Measurements from ENCODE around the gene MYO15A. TPM values are rescaled to one million over a fixed set of nuclear protein-coding genes. Genes with fewer than 3 reads are reported as not detected.
"Not testable (repeated sequence)": the region's sequence is repeated elsewhere in the genome, so short reads cannot be mapped to it uniquely, and the experiment has no call there.

MYO15A gene
- total RNA-seq, 1 donor from 2014 or later, result 0.26 TPM

DNA sequence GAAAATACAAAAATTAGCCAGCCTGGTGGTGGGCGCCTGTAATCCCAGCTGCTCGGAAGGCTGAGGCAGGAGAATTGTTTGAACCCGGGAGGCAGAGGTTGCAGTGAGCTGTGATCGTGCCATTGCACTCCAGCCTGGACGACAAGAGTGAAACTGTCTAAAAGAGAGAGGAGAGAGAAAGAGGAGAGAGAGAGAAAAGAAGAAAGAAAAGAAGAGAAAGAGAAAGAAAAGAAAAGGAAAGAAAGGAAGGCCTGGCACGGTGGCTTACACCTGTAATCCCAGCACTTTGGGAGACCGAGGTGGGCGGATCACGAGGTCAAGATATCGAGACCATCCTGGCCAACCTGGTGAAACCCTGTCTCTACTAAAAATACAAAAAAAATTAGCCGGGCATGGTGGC lies 108.3 kb downstream of the MYO15A start:
- not testable (repeated sequence) for DNase-seq (ENCODE audit: low read depth in 2 of 2)

DNA sequence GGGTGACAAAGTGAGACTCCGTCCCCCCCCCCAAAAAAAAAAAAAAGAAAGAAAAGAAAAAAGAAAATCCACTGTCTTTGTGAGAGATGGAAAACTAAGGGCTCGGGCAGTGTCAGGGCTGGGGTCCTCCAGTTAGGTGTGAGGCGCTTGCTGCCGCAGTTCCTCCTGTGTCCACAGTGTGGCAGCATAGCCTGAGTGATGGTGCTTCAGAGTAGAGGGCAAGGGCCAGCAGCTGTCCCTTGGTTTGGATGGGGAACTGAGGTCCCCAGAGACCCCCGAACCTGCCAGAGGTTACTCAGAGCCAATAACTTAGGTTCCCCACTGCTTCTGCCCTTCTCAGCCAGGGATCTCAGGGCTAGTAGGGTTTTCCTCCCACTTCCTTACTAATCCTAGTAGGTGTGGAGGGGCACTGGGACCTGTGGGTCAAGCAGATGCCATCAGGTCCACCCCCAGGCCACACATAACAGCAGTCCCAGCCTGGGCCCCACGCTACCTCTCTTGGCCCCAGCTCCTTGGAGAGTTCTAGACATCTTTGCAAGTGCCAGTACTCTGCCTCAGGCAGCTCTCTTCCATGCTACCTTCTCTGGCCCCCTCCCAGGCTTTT lies 109.0 kb downstream of the MYO15A start:
- DNase-seq (ENCODE audit: low read depth in 2 of 2), result peak; percentile 45 to 63

DNA sequence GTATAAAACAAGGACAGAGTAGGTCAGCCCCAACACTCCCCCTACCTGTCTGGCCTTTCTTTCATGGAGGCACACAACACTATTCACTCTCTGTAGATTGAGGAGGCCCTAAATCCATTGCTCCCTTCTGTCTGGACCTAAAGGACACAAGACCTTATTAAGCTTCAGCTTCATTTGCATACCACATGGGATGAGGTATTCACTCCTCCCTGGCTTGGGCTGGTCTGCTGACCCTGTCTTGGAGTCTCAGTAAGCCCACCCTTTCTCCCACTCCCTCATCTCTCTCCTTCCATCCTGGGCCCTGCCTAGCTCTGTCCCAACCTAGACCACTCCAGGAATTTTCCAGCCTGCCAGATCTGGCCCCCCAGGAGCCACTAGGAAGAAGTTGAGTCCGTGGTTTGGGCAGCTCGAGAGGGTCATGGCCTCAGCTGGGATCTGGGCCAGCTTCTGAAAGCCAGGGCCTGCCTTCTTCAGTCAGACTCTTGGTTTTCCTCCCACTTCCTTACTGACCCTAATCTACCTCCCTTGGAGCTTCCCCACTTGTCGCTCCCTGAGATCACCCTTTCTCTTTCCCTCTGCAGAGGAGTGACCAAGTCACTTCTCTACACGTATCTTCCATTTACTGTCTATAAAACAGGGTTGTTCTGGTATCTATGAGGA lies 110.3 kb downstream of the MYO15A start:
- DNase-seq (ENCODE audit: low read depth in 2 of 2), result no peak

DNA sequence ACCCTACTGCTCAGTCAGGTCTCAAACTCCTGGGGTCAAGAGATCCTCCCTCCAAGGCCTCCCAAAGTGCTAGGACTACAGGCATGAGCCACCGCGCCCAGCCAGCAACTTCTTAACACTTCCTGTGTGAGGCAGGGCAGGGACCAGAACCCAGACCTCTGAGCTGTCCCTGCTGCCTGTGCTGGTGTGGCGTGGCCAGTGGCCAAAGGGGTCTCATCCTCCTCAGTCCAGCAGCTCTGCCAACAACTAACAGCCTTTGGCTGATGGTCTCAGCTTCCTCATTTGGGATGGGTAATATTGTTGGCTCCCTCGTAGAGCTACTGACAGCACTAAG lies 115.5 kb downstream of the MYO15A start:
- DNase-seq (ENCODE audit: low read depth in 2 of 2), result no peak

DNA sequence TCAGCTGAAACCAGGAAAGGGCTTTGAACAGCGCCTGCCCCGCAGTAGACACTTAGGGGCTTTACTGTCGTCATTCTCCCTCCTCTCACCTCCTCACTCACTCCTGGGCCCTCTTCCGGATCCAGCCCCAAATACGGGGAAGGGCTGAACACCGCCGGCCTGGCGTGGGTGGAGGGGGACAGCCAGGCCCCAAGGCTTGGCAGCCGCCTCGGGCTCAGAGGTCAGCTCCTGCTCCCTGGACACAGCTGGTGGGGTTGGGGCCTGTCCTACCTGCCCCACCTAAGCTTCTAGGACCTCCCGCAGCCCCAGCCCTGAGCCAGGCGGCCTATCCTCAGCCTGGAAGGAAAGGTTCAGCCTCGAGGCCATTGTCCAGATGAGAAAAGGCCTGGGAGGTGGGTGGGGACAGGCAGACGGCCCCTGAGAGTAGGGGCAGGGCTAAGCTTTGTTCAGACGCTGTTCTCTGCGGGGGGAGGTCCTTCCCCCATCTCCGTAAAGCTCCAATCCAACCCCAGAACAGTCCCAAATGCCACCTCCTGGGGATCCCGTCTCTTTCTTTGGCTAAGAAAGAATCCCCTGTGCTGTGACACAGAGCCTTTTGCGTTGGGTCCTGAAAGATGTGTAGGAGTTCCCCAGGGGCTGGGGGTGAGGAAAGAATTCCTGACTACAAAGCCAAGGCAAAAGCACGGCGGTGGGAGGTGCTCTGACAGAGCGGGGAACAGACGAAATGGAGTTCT lies 116.0 kb downstream of the MYO15A start:
- no peak for DNase-seq (ENCODE audit: low read depth in 2 of 2)

DNA sequence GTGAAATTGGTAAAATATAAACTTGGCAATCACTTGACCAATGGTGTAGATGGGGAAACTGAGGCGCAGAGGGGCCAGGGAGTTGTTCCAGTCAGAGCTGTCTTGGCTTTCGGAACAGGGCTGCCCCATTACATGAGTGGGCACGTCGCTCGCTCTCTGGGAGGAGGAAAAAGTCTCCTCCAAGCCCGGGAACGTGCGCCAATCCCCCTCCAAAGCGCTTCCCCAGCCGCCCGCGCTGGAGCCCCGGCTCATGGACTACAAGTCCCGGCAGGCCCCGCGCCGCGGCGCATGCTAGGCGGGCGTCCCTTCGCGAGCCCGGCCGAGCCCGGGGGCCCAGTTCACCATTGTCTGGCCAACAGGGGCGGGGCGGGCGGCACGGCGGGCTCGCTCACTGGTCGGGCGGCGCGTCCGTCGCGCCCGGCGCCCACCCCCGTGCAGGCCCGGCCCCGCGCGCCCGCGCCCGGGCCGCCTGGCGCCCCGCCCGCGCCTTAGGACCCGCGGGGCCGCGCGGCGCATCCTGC lies 116.6 kb downstream of the MYO15A start, which contains the start of gene LLGL1:
Gene LLGL1 (plus strand): TSS at position 515 of the 521 bp plus-strand sequence. CDS start 48 bp downstream, outside the sequence.
- peak; percentile 84 to 97 for DNase-seq (ENCODE audit: low read depth in 2 of 2)

DNA sequence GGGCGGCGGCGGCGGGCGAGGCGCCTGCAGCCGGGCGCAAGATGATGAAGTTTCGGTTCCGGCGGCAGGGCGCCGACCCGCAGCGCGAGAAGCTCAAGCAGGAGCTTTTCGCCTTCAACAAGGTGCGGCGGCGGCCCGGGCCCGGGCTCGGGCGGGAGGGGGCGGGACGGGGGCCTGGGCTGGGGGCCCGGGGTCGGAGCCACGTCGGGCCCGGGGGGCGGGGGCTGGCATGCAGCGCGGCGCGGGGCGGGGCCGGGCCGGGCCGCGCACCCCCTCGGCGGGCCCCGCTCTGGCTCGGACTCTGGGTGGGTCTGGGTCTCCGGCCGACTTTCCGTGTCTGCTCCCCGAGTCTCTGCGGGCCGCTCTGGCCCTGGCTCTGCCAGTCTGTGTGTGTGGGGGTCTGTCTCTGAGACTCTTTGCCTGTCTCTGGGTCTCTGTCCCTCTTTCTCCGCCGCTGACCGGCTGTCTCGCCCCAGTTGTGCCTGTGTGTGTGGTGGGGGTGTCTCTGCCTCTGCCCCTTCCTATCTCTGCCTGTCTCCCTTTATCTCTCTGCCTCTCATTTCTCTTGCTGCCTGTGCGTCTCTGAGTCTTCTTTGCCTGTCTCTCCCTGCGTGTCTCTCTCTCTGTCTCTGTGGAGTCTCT lies 117.2 kb downstream of the MYO15A start:
- no peak for DNase-seq (ENCODE audit: low read depth in 2 of 2)

DNA sequence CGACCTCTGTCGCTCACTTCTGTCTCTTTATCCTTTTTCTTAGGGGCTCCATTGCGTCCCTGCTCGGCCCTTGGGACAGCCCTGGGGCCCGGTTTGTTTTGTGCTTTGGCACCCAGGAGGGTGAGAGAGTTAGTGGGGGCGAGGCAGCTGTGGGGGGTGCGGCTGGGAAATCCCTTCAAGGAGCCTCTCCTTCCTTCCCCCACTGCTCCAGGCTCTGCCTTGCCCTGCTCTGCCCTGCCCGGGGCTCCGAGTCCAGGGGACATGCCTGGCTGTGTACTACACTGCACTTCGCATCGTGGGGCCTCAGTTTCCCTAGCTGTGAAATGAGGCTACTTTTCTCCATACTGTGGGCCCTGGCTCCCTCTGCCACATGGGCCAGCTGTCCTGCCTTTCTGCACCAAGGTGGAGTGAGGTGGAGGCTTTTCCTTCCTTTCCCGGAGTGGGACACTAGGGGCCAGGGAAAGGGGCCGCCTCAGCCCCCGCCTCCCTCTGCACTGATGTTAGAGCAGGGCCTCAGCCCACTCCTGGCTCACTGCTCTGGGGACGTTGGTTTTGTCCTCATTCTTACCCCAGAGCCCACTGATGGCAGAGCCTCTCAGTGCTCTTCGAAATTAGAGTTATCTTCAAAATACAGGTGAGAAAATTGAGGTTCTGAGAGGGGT lies 117.9 kb downstream of the MYO15A start:
- peak in 1 of 2 donors; percentile 11 for DNase-seq (ENCODE audit: low read depth in 2 of 2)

DNA sequence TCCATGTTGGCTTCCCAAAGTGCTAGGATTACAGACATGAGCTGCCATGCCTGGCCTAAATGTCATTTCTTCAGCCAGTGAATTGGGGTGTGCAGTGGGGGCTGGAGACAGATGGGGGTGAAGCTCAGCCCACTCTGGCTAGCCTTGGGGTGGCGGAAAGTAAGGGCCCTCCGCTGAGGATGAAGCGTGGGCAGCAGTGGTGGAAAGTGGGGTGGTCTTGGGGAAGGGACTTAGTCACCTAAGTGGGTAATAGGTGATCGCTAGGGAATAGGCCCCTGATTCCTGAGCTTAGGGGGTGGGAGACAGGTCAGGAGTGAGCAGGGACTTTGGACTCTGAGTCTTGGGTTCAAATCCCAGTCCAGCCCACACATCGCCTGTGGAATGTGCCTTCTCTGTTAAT lies 119.1 kb downstream of the MYO15A start:
- no peak for DNase-seq (ENCODE audit: low read depth in 2 of 2)

DNA sequence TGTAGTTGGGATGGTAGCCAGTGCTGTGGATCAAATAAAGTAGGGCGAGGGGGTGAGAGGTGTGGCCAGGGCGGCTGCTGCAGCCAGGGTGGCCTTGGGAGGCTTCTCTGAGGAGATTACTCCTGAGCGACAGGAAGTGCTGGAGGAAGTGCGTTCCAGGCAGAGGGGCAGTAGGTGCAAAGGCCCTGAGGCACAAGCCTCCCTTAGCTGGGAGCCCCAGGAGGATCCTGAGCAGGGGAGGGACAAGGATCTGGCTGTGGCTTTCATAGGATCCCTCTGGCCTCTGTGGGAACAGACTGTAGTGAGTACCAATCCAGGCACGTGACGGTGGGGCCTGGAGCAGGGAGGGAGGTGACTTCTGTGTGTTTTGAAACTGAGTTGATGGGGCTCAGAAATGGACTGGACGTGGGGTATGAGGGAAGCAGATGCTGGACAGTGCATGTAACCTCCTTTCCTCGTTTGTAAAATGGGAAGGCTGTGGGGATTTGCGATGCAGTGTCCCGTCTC lies 119.7 kb downstream of the MYO15A start:
- no peak for DNase-seq (ENCODE audit: low read depth in 2 of 2)

DNA sequence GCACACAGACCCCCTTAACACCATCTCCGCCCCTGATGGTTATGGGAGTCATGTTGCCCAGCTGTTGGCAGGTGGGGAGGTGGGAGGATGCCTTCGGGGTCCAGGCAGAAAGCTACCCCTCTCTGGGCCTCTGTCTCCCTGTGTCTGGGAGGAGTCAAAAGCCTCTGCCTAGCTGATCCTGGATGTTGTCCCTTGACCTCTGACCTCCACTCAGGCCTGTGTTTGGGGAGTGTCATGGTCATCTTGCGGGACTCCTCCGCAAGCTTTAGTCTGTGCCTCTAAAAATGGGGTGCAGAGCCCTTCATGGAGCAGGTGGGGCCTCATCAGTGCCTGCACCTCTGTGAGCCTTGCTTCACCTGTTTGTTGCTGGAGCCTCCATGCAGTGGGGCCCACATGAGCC lies 120.7 kb downstream of the MYO15A start:
- DNase-seq (ENCODE audit: low read depth in 2 of 2), result no peak

Other genes with a start within 250 kb of the MYO15A start
- 11.2 and 18.0 TPM in 2 replicates for gene TOM1L2, start 136.4 kb upstream of the MYO15A start, total RNA-seq
- 1.5 and 2.8 TPM in 2 replicates for gene DRC3, start 135.9 kb upstream of the MYO15A start, total RNA-seq
- 18.4 and 20.4 TPM in 2 replicates for gene ATPAF2, start 69.6 kb upstream of the MYO15A start, total RNA-seq
- gene GID4, start 69.3 kb upstream of the MYO15A start, total RNA-seq, result 5.1 and 7.0 TPM in 2 replicates
- gene DRG2, start 20.8 kb upstream of the MYO15A start, total RNA-seq, result 27.6 and 34.4 TPM in 2 replicates
- gene ALKBH5, start 75.1 kb downstream of the MYO15A start, total RNA-seq, result 57.9 and 71.8 TPM in 2 replicates
- 17.2 and 23.9 TPM in 2 replicates for gene LLGL1, start 116.9 kb downstream of the MYO15A start, total RNA-seq
- 280 and 292 TPM in 2 replicates for gene FLII, start 150.0 kb downstream of the MYO15A start, total RNA-seq
- 8.1 and 13.9 TPM in 2 replicates for gene MIEF2, start 151.9 kb downstream of the MYO15A start, total RNA-seq
- 14.1 and 19.3 TPM in 2 replicates for gene TOP3A, start 206.2 kb downstream of the MYO15A start, total RNA-seq
- 11.4 and 18.5 TPM in 2 replicates for gene SMCR8, start 206.5 kb downstream of the MYO15A start, total RNA-seq

All from dermis microvascular lymphatic vessel endothelial cell (primary cell).